ENCODE results near the gene ASCL1. TPM values are rescaled to one million over a fixed set of nuclear protein-coding genes. Genes with fewer than 3 reads are reported as not detected.
A peak's percentile ranks its signal among the peaks of the same experiment; 100 is the strongest.

The ASCL1 gene
- polyA plus RNA-seq, 1 of the 3 experiments (the other 2 are of a cell fraction) = 0.21 TPM

DNA sequence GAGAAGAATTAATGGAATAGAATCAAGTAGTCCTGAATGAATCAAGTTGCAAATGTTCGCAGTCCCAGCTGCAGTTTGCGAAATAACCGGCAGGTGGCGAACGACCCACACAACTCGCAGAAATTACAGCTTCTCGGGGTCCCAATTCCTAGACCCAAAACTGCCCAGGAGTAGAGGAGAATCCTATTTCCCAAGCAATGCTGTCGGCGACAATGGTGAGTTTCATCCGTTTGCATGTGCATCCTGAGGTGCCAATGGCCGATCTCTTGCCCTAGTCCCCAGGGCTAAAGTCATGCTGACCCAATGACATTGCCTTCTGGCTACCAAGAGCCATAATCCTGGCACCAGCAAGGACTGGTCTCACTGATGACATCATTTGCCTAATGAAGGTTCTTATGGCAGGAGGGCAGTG, 8.5 kb upstream of the ASCL1 start:
- no peak overlapping the region for H2AFZ ChIP-seq (ENCODE audit: low read depth)
- TF ChIP-seq, protein P1, sequence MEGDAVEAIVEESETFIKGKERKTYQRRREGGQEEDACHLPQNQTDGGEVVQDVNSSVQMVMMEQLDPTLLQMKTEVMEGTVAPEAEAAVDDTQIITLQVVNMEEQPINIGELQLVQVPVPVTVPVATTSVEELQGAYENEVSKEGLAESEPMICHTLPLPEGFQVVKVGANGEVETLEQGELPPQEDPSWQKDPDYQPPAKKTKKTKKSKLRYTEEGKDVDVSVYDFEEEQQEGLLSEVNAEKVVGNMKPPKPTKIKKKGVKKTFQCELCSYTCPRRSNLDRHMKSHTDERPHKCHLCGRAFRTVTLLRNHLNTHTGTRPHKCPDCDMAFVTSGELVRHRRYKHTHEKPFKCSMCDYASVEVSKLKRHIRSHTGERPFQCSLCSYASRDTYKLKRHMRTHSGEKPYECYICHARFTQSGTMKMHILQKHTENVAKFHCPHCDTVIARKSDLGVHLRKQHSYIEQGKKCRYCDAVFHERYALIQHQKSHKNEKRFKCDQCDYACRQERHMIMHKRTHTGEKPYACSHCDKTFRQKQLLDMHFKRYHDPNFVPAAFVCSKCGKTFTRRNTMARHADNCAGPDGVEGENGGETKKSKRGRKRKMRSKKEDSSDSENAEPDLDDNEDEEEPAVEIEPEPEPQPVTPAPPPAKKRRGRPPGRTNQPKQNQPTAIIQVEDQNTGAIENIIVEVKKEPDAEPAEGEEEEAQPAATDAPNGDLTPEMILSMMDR (IDR thresholded peaks at IDR 0.05) = peak; percentile 86
- peak; percentile 85 for TF ChIP-seq SMC3 (IDR thresholded peaks at IDR 0.05; ENCODE audit: low read depth, low read length)
- peak; percentile 89 for TF ChIP-seq RAD21 (IDR thresholded peaks at IDR 0.05; ENCODE audit: low read length)
- TF ChIP-seq JUND (IDR thresholded peaks at IDR 0.05) = no peak
- no peak overlapping the region for H3K9ac ChIP-seq
- H3K4me1 ChIP-seq (ENCODE audit: control insufficient read depth in 1 of 2, insufficient read depth in 2 of 2, low read depth in 1 of 2, low read length in 1 of 2) = peaks cover 0 to 7% of the 10 kb centered on the region in 2 experiments; a peak in 1 of 4 replicates
- no peaks in the 10 kb centered on the region for H3K9me3 ChIP-seq
- H3F3A ChIP-seq (replicated peaks; ENCODE audit: insufficient read depth) = no peaks in the 10 kb centered on the region
- ChIA-PET POLR2A (no interaction called here), CTCF (interaction anchor here (0.7 to 7.2 kb wide), 36 partner anchors 9 to 684 kb away, joined by 3 to 138 read pairs (median 4); partner anchors contain the start of gene C12orf42)
- DNase-seq = peak; percentile 61
- no peak overlapping the region for H3K27ac ChIP-seq (ENCODE audit: low read depth in 2 of 2, low read length in 1 of 2)
- H3K27me3 ChIP-seq (ENCODE audit: insufficient read depth) = no peaks in the 10 kb centered on the region
- H3K4me2 ChIP-seq = no peak overlapping the region
- H3K4me3 ChIP-seq (ENCODE audit: low read depth in 2 of 2, low read length in 1 of 2) = peak overlapping the region in 1 of 2 experiments; percentile 37; a peak in 1 of 4 replicates
- no peaks in the 10 kb centered on the region for H3K36me3 ChIP-seq (replicated peaks in 1 of 2; ENCODE audit: control insufficient read depth in 1 of 2, insufficient read depth in 2 of 2, low read length in 1 of 2)
- 6% methylated on average over 11 of the region's 11 CpGs for WGBS (ENCODE audit: low lambda C conversion rate)
- H4K20me1 ChIP-seq (ENCODE audit: insufficient read depth) = no peaks in the 10 kb centered on the region
- H3K9me2 ChIP-seq = no peaks in the 10 kb centered on the region
- no peaks in the 10 kb centered on the region for H3K79me2 ChIP-seq (ENCODE audit: insufficient read depth)

DNA sequence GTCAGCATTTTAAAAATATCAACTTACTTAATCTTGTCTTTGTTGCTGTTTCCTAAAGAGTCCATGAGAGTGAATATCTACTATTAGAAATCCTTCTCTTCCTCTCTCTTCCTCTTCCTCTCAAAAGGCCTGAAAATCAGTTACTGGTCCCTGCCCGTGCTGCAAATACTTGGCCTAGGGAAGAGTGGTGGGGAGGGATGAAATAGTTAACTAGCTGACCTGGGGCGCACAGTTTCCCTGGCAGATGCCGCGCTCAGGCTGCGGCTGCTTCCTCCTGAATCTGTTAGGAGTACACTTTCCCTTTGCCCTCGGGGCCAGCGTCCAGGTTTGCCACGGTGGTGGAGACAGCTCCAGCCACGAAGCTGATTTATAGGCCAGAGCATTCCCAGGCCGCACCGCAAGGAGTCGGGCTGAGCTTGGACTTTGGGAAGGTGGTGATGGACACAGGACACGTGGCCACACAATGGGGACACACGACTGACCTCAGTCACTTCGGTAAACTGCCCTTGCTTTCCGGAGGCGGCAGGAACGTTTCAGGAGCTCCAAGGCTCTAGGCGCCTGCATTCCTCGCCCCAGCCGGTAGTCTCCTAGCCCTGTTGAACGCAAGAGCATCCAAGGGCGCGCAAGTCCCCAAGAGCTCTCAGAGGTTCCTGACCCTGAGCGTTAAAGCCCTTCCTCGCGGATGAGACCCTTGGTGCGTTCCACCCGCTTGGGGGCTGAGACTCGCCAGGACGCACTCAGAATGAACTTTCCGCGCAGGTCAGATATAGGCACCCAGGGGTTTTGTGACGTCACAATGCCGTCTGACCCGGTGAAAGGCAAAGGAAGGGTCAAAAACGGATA, 7.1 kb upstream of the ASCL1 start:
- Histone ChIP-seq H3K4me2 (no peak overlapping the region), H2AFZ (ENCODE audit: low read depth) (no peak overlapping the region), H3K4me3 (ENCODE audit: low read depth in 2 of 2, low read length in 1 of 2) (no peak overlapping the region; a peak in 1 of 4 replicates), H3K4me1 (ENCODE audit: control insufficient read depth in 1 of 2, insufficient read depth in 2 of 2, low read depth in 1 of 2, low read length in 1 of 2) (peaks cover 0 to 7% of the 10 kb centered on the region in 2 experiments; a peak in 1 of 4 replicates), H3K9me2 (no peaks in the 10 kb centered on the region), H4K20me1 (ENCODE audit: insufficient read depth) (no peaks in the 10 kb centered on the region), H3K36me3 (replicated peaks in 1 of 2; ENCODE audit: control insufficient read depth in 1 of 2, insufficient read depth in 2 of 2, low read length in 1 of 2) (no peaks in the 10 kb centered on the region), H3F3A (replicated peaks; ENCODE audit: insufficient read depth) (no peaks in the 10 kb centered on the region), H3K9me3 (no peaks in the 10 kb centered on the region), H3K79me2 (ENCODE audit: insufficient read depth) (no peaks in the 10 kb centered on the region), H3K9ac (no peak overlapping the region), H3K27me3 (ENCODE audit: insufficient read depth) (no peaks in the 10 kb centered on the region), H3K27ac (ENCODE audit: low read depth in 2 of 2, low read length in 1 of 2) (no peak overlapping the region)
- ChIA-PET POLR2A (no interaction called here), CTCF (interaction anchor here (0.6 to 7.2 kb wide), 7 partner anchors 11 to 599 kb away, joined by 3 to 138 read pairs (median 13); partner anchors contain the start of gene C12orf42)
- 53% methylated on average over 25 of the region's 37 CpGs for WGBS (ENCODE audit: low lambda C conversion rate)
- no peak for TF ChIP-seq SMC3 (IDR thresholded peaks at IDR 0.05; ENCODE audit: low read depth, low read length)
- TF ChIP-seq, protein P2, sequence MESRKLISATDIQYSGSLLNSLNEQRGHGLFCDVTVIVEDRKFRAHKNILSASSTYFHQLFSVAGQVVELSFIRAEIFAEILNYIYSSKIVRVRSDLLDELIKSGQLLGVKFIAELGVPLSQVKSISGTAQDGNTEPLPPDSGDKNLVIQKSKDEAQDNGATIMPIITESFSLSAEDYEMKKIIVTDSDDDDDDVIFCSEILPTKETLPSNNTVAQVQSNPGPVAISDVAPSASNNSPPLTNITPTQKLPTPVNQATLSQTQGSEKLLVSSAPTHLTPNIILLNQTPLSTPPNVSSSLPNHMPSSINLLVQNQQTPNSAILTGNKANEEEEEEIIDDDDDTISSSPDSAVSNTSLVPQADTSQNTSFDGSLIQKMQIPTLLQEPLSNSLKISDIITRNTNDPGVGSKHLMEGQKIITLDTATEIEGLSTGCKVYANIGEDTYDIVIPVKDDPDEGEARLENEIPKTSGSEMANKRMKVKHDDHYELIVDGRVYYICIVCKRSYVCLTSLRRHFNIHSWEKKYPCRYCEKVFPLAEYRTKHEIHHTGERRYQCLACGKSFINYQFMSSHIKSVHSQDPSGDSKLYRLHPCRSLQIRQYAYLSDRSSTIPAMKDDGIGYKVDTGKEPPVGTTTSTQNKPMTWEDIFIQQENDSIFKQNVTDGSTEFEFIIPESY (IDR thresholded peaks at IDR 0.05; ENCODE audit: borderline replicate concordance, low read depth) = no peak
- no peak for TF ChIP-seq SIN3A (IDR thresholded peaks at IDR 0.05; ENCODE audit: borderline replicate concordance, low read depth, low read length)
- TF ChIP-seq FOSL2 (IDR thresholded peaks at IDR 0.05; ENCODE audit: borderline replicate concordance, low read depth) = no peak
- no peak for TF ChIP-seq ELF1 (IDR thresholded peaks at IDR 0.05)
- no peak for TF ChIP-seq FOXJ3 (CRISPR knock-in tag; IDR thresholded peaks at IDR 0.05)
- no peak for DNase-seq
